ENCODE measurements around the gene ATL2. TPM values are rescaled to one million over a fixed set of nuclear protein-coding genes. Genes with fewer than 3 reads are reported as not detected.
A peak's percentile ranks its signal among the peaks of the same experiment; 100 is the strongest.
"Not testable (repeated sequence)": the region's sequence is repeated elsewhere in the genome, so short reads cannot be mapped to it uniquely, and the experiment has no call there.

The ATL2 gene
- total and polyA plus RNA-seq, 2 experiments from 2014 or later = 11.1 to 38.3 TPM

DNA sequence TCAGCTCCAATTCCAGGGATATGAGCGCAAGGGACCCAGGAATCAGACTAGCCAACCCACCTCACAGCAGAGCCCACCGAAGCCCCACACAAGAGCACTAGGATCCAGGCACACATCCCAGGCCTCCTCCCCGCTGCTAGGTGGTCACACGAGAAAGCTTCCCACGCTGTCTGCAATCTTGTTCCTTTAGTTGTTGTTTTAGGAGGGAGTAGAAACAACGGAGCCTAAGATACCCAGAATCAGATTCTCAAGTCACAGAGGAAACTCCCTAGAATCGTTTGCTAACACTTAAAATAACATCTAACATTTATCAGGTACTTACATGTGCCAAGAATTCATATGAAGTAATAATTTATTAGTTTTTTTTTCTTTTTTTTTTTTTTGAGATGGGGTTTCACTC, 9.7 kb upstream of the ATL2 start:
- Histone ChIP-seq H3K36me3 (ENCODE audit: low read depth) (no peaks in the 10 kb centered on the region), H3F3A (ENCODE audit: insufficient read depth) (no peaks in the 10 kb centered on the region), H3K9me3 (ENCODE audit: low read depth) (no peaks in the 10 kb centered on the region), H4K20me1 (ENCODE audit: insufficient read depth) (no peaks in the 10 kb centered on the region), H3K4me3 (no peak overlapping the region), H2AFZ (no peak overlapping the region), H3K9me2 (ENCODE audit: insufficient read depth) (no peaks in the 10 kb centered on the region), H3K4me1 (ENCODE audit: insufficient read depth) (no peaks in the 10 kb centered on the region), H3K4me2 (ENCODE audit: unreplicated experiment) (no peak overlapping the region), H3K27ac (no peak overlapping the region), H3K27me3 (replicated peaks; ENCODE audit: insufficient read depth) (peaks cover 36% of the 10 kb centered on the region), H3K9ac (no peak overlapping the region), H3K79me2 (ENCODE audit: insufficient read depth) (no peaks in the 10 kb centered on the region)
- TF ChIP-seq EZH2 (IDR thresholded peaks at IDR 0.05; ENCODE audit: insufficient read depth, poor library complexity, severe bottlenecking) (no peak), EZH2phosphoT487 (IDR thresholded peaks at IDR 0.05; ENCODE audit: insufficient read depth, low read depth) (no peak)
- 73 to 77% methylated on average over 7 of the region's 7 CpGs for WGBS, 2 experiments (ENCODE audit: low coverage in 1 of 2, low lambda C conversion rate in 2 of 2, missing lambda C conversion rate in 2 of 2)
- no peak for DNase-seq
- in situ Hi-C loops (cut with MboI) = no loop called here

DNA sequence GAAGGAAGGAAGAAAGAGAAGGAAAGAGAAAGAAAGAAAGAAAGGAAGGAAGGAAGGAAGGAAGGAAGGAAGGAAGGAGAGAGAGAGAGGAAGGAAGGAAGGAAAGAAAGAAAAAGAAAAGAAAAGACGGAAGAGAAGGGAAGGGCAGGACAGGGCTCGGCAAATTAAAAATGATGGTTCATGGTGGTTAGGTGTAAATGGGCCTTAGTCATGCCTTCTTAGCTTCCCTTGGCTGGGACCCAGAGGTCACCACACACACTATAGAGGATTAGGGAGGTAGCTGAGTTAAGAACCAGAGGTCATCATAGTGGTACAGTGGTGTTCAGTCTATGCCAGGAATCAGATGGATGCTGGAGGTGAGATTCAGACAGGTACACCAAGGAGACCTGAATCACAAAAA, 9.3 kb upstream of the ATL2 start:
- TF ChIP-seq EZH2 (IDR thresholded peaks at IDR 0.05; ENCODE audit: insufficient read depth, poor library complexity, severe bottlenecking) (no peak), EZH2phosphoT487 (IDR thresholded peaks at IDR 0.05; ENCODE audit: insufficient read depth, low read depth) (no peak)
- H3K27me3 ChIP-seq (replicated peaks; ENCODE audit: insufficient read depth) = peaks cover 34% of the 10 kb centered on the region
- no peaks in the 10 kb centered on the region for H3K79me2 ChIP-seq (ENCODE audit: insufficient read depth)
- no peaks in the 10 kb centered on the region for H3K9me3 ChIP-seq (ENCODE audit: low read depth)
- no peaks in the 10 kb centered on the region for H4K20me1 ChIP-seq (ENCODE audit: insufficient read depth)
- no peaks in the 10 kb centered on the region for H3F3A ChIP-seq (ENCODE audit: insufficient read depth)
- no peaks in the 10 kb centered on the region for H3K36me3 ChIP-seq (ENCODE audit: low read depth)
- in situ Hi-C loops (cut with MboI) = no loop called here
- no peak overlapping the region for H3K9ac ChIP-seq
- no peak overlapping the region for H3K27ac ChIP-seq
- no peaks in the 10 kb centered on the region for H3K9me2 ChIP-seq (ENCODE audit: insufficient read depth)
- H3K4me3 ChIP-seq = no peak overlapping the region
- peak; percentile 19 for DNase-seq
- WGBS, 2 experiments (ENCODE audit: low coverage in 1 of 2, low lambda C conversion rate in 2 of 2, missing lambda C conversion rate in 2 of 2) = 64 to 70% methylated on average over 2 of the region's 2 CpGs
- no peaks in the 10 kb centered on the region for H3K4me1 ChIP-seq (ENCODE audit: insufficient read depth)
- no peak overlapping the region for H3K4me2 ChIP-seq (ENCODE audit: unreplicated experiment)
- H2AFZ ChIP-seq = no peak overlapping the region

DNA sequence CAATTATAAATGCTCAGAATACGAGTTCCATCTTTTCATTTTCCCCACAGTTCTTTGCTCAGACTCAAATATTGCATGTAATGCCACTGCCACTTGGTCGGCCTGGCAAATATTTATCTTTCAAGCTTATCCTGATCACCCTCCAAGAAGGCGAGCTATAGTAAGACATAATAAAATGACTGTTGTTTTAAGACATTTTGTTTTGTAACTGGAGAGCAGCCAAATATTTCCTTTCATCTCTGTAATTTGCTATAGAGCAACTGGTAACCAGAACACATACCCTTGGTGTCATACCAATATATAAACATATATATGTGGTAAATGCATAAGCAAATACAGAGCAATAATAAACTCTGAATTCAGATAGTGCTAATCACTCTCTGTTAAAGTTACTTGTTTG, 7.3 kb upstream of the ATL2 start:
- H3K27me3 ChIP-seq (replicated peaks; ENCODE audit: insufficient read depth) = peaks cover 13% of the 10 kb centered on the region; the same call in 1 of the 2 replicates
- WGBS, 2 experiments (ENCODE audit: low coverage in 1 of 2, low lambda C conversion rate in 2 of 2, missing lambda C conversion rate in 2 of 2) = 36 to 39% methylated on average over 3 of the region's 3 CpGs
- in situ Hi-C loops (cut with MboI) = no loop called here
- H3K9me2 ChIP-seq (ENCODE audit: insufficient read depth) = no peaks in the 10 kb centered on the region
- no peak for DNase-seq
- no peaks in the 10 kb centered on the region for H3K4me1 ChIP-seq (ENCODE audit: insufficient read depth)
- no peak for TF ChIP-seq EZH2 (IDR thresholded peaks at IDR 0.05; ENCODE audit: insufficient read depth, poor library complexity, severe bottlenecking)
- TF ChIP-seq EZH2phosphoT487 (IDR thresholded peaks at IDR 0.05; ENCODE audit: insufficient read depth, low read depth) = no peak
- no peaks in the 10 kb centered on the region for H3K79me2 ChIP-seq (ENCODE audit: insufficient read depth)
- H4K20me1 ChIP-seq (ENCODE audit: insufficient read depth) = no peaks in the 10 kb centered on the region
- no peaks in the 10 kb centered on the region for H3K36me3 ChIP-seq (ENCODE audit: low read depth)
- no peak overlapping the region for H3K4me3 ChIP-seq
- H3K9me3 ChIP-seq (ENCODE audit: low read depth) = no peaks in the 10 kb centered on the region
- no peak overlapping the region for H2AFZ ChIP-seq
- H3F3A ChIP-seq (ENCODE audit: insufficient read depth) = no peaks in the 10 kb centered on the region
- no peak overlapping the region for H3K4me2 ChIP-seq (ENCODE audit: unreplicated experiment)
- H3K27ac ChIP-seq = no peak overlapping the region
- H3K9ac ChIP-seq = no peak overlapping the region

DNA sequence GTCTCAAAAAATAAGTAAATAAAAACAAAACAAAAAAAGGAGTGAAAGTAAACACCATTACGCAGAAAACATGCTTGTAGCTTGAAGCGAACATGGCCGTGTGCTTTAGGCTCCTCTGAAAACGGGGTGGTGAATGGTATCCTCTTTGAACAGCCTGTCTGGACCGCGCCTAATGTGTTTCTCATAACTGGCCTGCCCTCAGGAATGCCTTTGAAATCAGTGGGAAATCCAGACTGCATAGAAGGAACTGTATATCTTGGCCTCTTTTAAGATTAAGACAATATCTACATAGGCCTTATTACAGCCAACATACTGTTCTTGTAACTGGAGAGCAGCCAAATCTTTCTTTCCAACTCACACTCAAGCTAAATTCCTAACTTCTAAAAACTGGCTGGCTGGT, 6.7 kb upstream of the ATL2 start:
- H3K27me3 ChIP-seq (replicated peaks; ENCODE audit: insufficient read depth); H3K4me3 ChIP-seq; H3K9me3 ChIP-seq (ENCODE audit: low read depth); H3K4me2 ChIP-seq (ENCODE audit: unreplicated experiment); in situ Hi-C loops (cut with MboI); H4K20me1 ChIP-seq (ENCODE audit: insufficient read depth); H3K4me1 ChIP-seq (ENCODE audit: insufficient read depth); H3K79me2 ChIP-seq (ENCODE audit: insufficient read depth); H3K9ac ChIP-seq; H3F3A ChIP-seq (ENCODE audit: insufficient read depth); H3K27ac ChIP-seq; H3K36me3 ChIP-seq (ENCODE audit: low read depth); DNase-seq; H3K9me2 ChIP-seq (ENCODE audit: insufficient read depth); H2AFZ ChIP-seq: not testable (repeated sequence)
- 55 to 59% methylated on average over 6 of the region's 6 CpGs for WGBS, 2 experiments (ENCODE audit: low coverage in 1 of 2, low lambda C conversion rate in 2 of 2, missing lambda C conversion rate in 2 of 2)

Data from GM23248 (cell line).